ENCODE measurements around the gene TLE3. TPM values are rescaled to one million over a fixed set of nuclear protein-coding genes. Genes with fewer than 3 reads are reported as not detected.

The TLE3 gene
- total RNA-seq, 4 donors from 2014 or later: 91.2 to 154 (median 137) TPM

DNA sequence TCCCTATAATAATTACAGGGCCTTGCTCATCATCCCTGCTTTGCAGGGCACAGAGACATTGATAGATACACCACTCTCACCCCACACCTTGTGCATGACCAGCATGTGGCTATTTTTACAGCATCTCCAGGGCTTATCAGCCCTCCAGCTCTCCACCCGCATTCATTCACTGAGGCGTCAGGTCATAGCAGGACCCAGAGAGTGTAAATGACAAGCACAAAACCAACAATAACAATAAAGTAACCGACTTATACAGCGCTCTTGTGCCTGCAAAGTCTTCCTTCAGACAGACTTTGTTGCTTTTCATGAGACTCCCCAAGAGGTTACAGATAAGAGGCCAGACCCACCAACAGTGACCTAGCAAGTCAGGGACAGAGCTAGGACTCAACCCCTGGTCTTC lies 80.7 kb downstream of the TLE3 start:
- Histone ChIP-seq H3K36me3 (no peaks in the 10 kb centered on the region), H3K9me3 (no peaks in the 10 kb centered on the region), H3K4me3 (no peak overlapping the region), H3K27ac (no peak overlapping the region), H3K4me1 (no peaks in the 10 kb centered on the region), H3K27me3 (peaks cover 13% of the 10 kb centered on the region)
- TF ChIP-seq, protein P1, sequence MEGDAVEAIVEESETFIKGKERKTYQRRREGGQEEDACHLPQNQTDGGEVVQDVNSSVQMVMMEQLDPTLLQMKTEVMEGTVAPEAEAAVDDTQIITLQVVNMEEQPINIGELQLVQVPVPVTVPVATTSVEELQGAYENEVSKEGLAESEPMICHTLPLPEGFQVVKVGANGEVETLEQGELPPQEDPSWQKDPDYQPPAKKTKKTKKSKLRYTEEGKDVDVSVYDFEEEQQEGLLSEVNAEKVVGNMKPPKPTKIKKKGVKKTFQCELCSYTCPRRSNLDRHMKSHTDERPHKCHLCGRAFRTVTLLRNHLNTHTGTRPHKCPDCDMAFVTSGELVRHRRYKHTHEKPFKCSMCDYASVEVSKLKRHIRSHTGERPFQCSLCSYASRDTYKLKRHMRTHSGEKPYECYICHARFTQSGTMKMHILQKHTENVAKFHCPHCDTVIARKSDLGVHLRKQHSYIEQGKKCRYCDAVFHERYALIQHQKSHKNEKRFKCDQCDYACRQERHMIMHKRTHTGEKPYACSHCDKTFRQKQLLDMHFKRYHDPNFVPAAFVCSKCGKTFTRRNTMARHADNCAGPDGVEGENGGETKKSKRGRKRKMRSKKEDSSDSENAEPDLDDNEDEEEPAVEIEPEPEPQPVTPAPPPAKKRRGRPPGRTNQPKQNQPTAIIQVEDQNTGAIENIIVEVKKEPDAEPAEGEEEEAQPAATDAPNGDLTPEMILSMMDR (IDR thresholded peaks at IDR 0.05): no peak
- WGBS: 98% methylated on average over 4 of the region's 4 CpGs
- DNase-seq (ENCODE audit: low spot score in 2 of 2): no peak

DNA sequence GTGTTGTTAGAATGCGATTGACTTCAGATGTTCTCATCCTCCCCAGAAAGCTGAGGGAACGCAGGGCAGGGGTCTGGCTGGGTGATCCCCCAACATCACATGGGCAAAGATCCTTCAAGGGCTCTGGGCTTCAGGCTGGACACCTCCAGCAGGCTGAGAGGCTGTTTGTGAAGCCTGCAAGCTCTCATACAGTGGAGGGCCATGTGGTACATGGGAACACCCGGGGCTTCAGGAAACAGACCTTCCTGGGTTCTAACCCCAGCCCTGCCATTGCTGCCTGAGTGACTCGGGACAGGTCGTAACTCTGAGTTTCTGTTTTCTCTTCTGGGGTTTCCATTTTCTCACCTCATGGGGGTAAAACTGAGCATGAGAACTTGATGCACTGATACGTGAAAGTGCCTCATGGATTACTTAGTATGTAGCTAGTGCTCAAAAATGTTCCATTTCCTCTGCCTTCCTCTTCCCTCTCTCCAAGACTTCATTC lies 81.2 kb downstream of the TLE3 start:
- H3K27ac ChIP-seq: no peak overlapping the region
- no peaks in the 10 kb centered on the region for H3K9me3 ChIP-seq
- TF ChIP-seq EP300 (IDR thresholded peaks at IDR 0.05): no peak
- no peak for TF ChIP-seq POLR2A (IDR thresholded peaks at IDR 0.05)
- TF ChIP-seq, protein P1 (IDR thresholded peaks at IDR 0.05): no peak
- no peak for TF ChIP-seq POLR2AphosphoS5 (IDR thresholded peaks at IDR 0.05)
- DNase-seq (ENCODE audit: low spot score in 2 of 2): no peak
- H3K4me1 ChIP-seq: no peaks in the 10 kb centered on the region
- WGBS: 78% methylated on average over 6 of the region's 6 CpGs
- H3K4me3 ChIP-seq: no peak overlapping the region
- no peaks in the 10 kb centered on the region for H3K36me3 ChIP-seq
- H3K27me3 ChIP-seq: peaks cover 13% of the 10 kb centered on the region

DNA sequence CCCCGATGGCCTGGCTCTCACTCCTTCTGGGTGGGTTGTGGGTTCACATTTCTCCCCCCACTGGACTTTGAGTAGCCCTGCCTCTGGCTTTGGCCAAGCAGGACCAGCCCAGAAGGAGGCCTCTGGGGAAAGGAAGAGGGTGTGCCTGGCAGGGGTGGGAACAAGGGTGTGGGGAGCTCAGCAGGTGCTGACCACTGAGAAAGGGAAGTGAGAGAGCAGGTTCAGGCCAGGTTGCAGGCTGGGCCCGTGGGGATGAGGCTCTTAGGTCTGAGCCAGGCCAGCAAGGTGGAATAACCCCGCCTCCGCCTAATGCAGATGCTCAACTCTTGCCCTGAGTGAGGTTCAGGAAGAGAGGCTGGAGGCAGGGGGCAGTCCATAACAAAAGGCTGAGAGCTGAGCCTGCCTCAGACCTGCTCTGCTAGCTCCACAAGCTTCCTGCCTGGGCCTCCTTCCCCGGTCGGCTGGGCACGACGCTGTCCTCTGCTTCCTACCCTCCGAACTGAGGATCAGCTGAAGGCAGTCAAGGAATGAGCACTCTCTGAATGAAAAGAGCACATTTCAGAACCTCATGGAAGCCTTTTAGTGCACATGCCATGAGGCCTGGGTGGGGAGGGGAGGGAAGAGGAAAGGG lies 82.7 kb downstream of the TLE3 start:
- no peak overlapping the region for H3K27ac ChIP-seq
- 54% methylated on average over 6 of the region's 9 CpGs for WGBS
- no peak for DNase-seq (ENCODE audit: low spot score in 2 of 2)
- no peak for TF ChIP-seq EP300 (IDR thresholded peaks at IDR 0.05)
- no peak for TF ChIP-seq POLR2AphosphoS5 (IDR thresholded peaks at IDR 0.05)
- no peak for TF ChIP-seq POLR2A (IDR thresholded peaks at IDR 0.05)
- TF ChIP-seq, protein P1 (IDR thresholded peaks at IDR 0.05): no peak
- H3K4me3 ChIP-seq: no peak overlapping the region
- no peaks in the 10 kb centered on the region for H3K9me3 ChIP-seq
- peaks cover 13% of the 10 kb centered on the region for H3K27me3 ChIP-seq
- H3K36me3 ChIP-seq: no peaks in the 10 kb centered on the region
- H3K4me1 ChIP-seq: no peaks in the 10 kb centered on the region

DNA sequence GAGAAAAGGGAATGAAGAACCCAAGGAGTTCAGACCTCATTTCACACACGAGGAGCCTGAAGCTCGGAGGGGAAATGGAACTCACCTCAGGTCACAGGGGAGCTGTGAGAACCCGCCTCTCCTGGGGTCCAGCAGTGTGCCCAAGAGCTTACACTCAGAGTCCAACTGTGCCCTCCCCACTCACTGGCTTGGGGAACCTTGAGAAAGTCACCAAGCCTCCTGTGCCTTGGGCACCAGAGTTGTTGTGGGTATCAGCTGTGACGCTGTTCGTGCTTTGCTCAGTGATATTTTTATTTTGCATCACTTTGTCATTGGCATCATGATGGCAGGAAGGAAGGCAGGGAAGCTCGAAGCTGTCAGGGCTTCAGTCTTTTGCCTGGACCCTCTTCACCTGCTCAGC lies 83.4 kb downstream of the TLE3 start:
- no peak for TF ChIP-seq POLR2AphosphoS5 (IDR thresholded peaks at IDR 0.05)
- TF ChIP-seq, protein P1 (IDR thresholded peaks at IDR 0.05): no peak
- no peak for TF ChIP-seq EP300 (IDR thresholded peaks at IDR 0.05)
- no peak for TF ChIP-seq POLR2A (IDR thresholded peaks at IDR 0.05)
- Histone ChIP-seq H3K4me1 (no peaks in the 10 kb centered on the region), H3K27ac (no peak overlapping the region), H3K9me3 (no peaks in the 10 kb centered on the region), H3K4me3 (no peak overlapping the region), H3K27me3 (peaks cover 12% of the 10 kb centered on the region), H3K36me3 (no peaks in the 10 kb centered on the region)
- 92% methylated on average over 5 of the region's 6 CpGs for WGBS
- DNase-seq (ENCODE audit: low spot score in 2 of 2): no peak

DNA sequence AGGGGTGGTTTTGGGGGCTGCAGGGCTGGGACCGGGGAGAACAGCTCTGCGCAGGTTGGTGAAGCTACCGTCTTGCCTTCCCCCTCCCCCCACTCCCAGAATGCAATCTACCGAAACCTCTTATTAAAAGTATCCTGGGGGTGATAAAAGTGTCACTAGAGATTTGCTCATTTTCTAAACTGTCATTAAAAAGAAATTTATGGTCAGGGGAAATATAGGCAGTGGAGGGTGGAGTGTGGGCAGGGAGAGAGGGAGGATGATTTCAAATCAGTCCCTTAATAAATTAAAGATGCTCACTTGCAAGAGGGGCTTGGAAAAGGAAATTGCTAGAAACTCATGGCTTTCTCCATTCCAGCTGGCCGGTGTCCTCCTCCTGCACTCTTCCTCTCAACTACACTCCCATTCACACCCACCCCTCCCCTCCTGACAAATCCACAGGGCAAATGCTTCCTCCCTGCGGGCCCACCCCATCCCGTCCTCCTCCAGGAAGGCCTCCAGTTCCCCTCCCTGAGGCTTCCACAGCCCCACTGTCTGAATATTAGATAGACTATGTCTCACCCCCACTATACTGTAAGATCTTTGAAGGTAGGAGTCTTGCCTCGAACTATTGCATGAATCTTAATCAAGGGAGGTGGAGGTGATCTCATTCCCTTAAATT lies 83.9 kb downstream of the TLE3 start:
- Histone ChIP-seq H3K4me3 (no peak overlapping the region), H3K9me3 (no peaks in the 10 kb centered on the region), H3K4me1 (no peaks in the 10 kb centered on the region), H3K36me3 (no peaks in the 10 kb centered on the region), H3K27me3 (peaks cover 7% of the 10 kb centered on the region), H3K27ac (no peak overlapping the region)
- TF ChIP-seq POLR2AphosphoS5 (IDR thresholded peaks at IDR 0.05) (no peak), POLR2A (IDR thresholded peaks at IDR 0.05) (no peak), EP300 (IDR thresholded peaks at IDR 0.05) (no peak)
- TF ChIP-seq, protein P1 (IDR thresholded peaks at IDR 0.05): no peak
- DNase-seq (ENCODE audit: low spot score in 2 of 2): no peak
- 66% methylated on average over 8 of the region's 8 CpGs for WGBS
